ENCODE measurements around the gene MAP3K5. TPM values are rescaled to one million over a fixed set of nuclear protein-coding genes. Genes with fewer than 3 reads are reported as not detected.

MAP3K5 gene
- total and polyA plus RNA-seq, 2 of the 8 experiments (the other 6 are each of a cell fraction or from before 2014, with no cell fraction given), result 0.63 to 2.6 TPM

DNA sequence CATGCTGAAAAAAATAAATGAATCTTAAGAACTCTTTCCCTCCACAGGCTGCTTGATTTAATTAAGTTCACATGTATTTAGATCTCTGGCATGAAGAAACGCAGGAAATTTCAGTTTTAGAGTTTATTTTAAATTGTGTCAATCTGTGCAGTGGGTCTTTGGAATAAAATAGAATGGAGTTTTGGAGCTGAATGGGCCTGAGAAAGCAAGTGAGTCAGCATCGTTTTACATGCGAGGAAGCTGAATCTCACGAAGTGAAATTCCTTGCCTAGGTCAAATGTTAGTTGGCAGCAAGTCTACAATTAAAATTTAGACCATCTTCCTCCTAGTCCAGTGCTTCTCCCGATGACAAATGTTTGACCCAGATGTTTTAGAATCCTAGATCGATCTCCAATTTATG is 264.4 kb downstream of the MAP3K5 start:
- no peak overlapping the region for H3K4me2 ChIP-seq (ENCODE audit: insufficient read depth in 1 of 2, low read depth in 2 of 2, low read length in 2 of 2)
- peaks cover 15 to 31% (median 27%) of the 10 kb centered on the region in 4 experiments for H3K4me1 ChIP-seq (replicated peaks in 1 of 4; ENCODE audit: control insufficient read depth in 3 of 4, insufficient read depth in 4 of 4, low read length in 3 of 4)
- no peak overlapping the region for H4K8ac ChIP-seq (ENCODE audit: extremely low read depth, insufficient read depth, low read length)
- no peak overlapping the region for H3K23ac ChIP-seq (ENCODE audit: insufficient read length)
- peaks cover 13% of the 10 kb centered on the region for H3K79me1 ChIP-seq (ENCODE audit: low read depth, low read length)
- POLR2A ChIA-PET (ENCODE audit: partially characterized antibody), result no interaction called here
- H3K56ac ChIP-seq (replicated peaks; ENCODE audit: insufficient read length, low read depth, low read length), result no peak overlapping the region
- H3K9ac ChIP-seq (replicated peaks in 1 of 4; ENCODE audit: extremely low read depth in 1 of 4, low read depth in 3 of 4, low read length in 3 of 4), result no peak overlapping the region
- H3K79me2 ChIP-seq (ENCODE audit: control insufficient read depth in 1 of 2, insufficient read depth in 2 of 2, low read length in 2 of 2), result peaks cover 3 to 91% of the 10 kb centered on the region in 2 experiments; a peak in 3 of 4 replicates
- no peaks in the 10 kb centered on the region for H3K27me3 ChIP-seq (replicated peaks in 1 of 4; ENCODE audit: control insufficient read depth in 3 of 4, extremely low read depth in 1 of 4, insufficient read depth in 3 of 4, low read length in 3 of 4)
- H2BK20ac ChIP-seq (ENCODE audit: low read length), result no peak overlapping the region
- H2AFZ ChIP-seq (ENCODE audit: low read length), result no peak overlapping the region
- no peak overlapping the region for H2BK15ac ChIP-seq (ENCODE audit: low read length)
- H3K36me3 ChIP-seq (ENCODE audit: control insufficient read depth in 2 of 4, insufficient read depth in 4 of 4, low read length in 3 of 4), result no peaks in the 10 kb centered on the region
- H3K4me3 ChIP-seq (ENCODE audit: extremely low read depth in 1 of 4, insufficient read depth in 2 of 4, low read depth in 3 of 4, low read length in 4 of 4), result no peak overlapping the region
- H4K91ac ChIP-seq (replicated peaks; ENCODE audit: insufficient read length, low read length), result no peak overlapping the region
- H4K5ac ChIP-seq (ENCODE audit: insufficient read length, low read depth, low read length), result no peak overlapping the region
- 45% methylated on average over 6 of the region's 6 CpGs; no CpG with 5 or more reads in 1 of the 2 experiments for WGBS, 2 experiments (ENCODE audit: extremely low coverage in 1 of 2, insufficient coverage in 1 of 2, insufficient read length in 1 of 2, insufficient replicate concordance in 2 of 2, low coverage in 1 of 2, low lambda C conversion rate in 2 of 2, missing lambda C conversion rate in 1 of 2)
- DNase-seq (ENCODE audit: low read depth in 1 of 2, low spot score in 2 of 2) (no peak), FAIRE-seq (no peak)
- H2BK5ac ChIP-seq (ENCODE audit: low read depth, low read length), result no peak overlapping the region
- H3K23me2 ChIP-seq (ENCODE audit: low read depth, low read length), result peaks cover 1% of the 10 kb centered on the region; the same call in 1 of the 2 replicates
- no peak overlapping the region for H3K4ac ChIP-seq (replicated peaks; ENCODE audit: insufficient read length, low read depth, low read length)
- no peaks in the 10 kb centered on the region for H3K9me3 ChIP-seq (ENCODE audit: insufficient read depth in 2 of 2, low read depth in 1 of 2, low read length in 1 of 2)
- CTCF ChIA-PET (ENCODE audit: partially characterized antibody), result interaction anchor here (1.5 to 4.6 kb wide), 3 partner anchors 19 to 189 kb away, joined by 4 to 22 read pairs (median 4); partner anchors contain the start of gene MAP7
- no peak for TF ChIP-seq SIN3A (conservative IDR thresholded peaks at IDR 0.05 in 1 of 2, IDR thresholded peaks at IDR 0.05 in 1 of 2; ENCODE audit: low read depth in 1 of 2, low read length in 2 of 2)
- TF ChIP-seq, protein P1, sequence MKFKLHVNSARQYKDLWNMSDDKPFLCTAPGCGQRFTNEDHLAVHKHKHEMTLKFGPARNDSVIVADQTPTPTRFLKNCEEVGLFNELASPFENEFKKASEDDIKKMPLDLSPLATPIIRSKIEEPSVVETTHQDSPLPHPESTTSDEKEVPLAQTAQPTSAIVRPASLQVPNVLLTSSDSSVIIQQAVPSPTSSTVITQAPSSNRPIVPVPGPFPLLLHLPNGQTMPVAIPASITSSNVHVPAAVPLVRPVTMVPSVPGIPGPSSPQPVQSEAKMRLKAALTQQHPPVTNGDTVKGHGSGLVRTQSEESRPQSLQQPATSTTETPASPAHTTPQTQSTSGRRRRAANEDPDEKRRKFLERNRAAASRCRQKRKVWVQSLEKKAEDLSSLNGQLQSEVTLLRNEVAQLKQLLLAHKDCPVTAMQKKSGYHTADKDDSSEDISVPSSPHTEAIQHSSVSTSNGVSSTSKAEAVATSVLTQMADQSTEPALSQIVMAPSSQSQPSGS (IDR thresholded peaks at IDR 0.05; ENCODE audit: low read length), result no peak
- no peak for TF ChIP-seq RBBP5 (IDR thresholded peaks at IDR 0.05; ENCODE audit: borderline replicate concordance, low read depth, low read length)
- no peak for TF ChIP-seq JUND (IDR thresholded peaks at IDR 0.05; ENCODE audit: low read length)
- TF ChIP-seq CREB1 (IDR thresholded peaks at IDR 0.05), result no peak
- no peak for TF ChIP-seq SP1 (IDR thresholded peaks at IDR 0.05; ENCODE audit: low read depth, low read length)
- no peak for TF ChIP-seq KDM4A (IDR thresholded peaks at IDR 0.05; ENCODE audit: low read depth, low read length, severe bottlenecking)
- TF ChIP-seq KDM5A (IDR thresholded peaks at IDR 0.05; ENCODE audit: low read length), result no peak
- no peak overlapping the region for H2AK5ac ChIP-seq (ENCODE audit: low read depth, low read length)
- no peak overlapping the region for H3K14ac ChIP-seq (ENCODE audit: insufficient read length)
- no peak overlapping the region for H2BK12ac ChIP-seq (ENCODE audit: low read depth, low read length)
- no peak overlapping the region for H2BK120ac ChIP-seq (replicated peaks; ENCODE audit: low read depth, low read length)
- H3K18ac ChIP-seq (ENCODE audit: extremely low read depth, low read length), result no peak overlapping the region; the same call in 1 of the 2 replicates
- peaks cover 0 to 10% of the 10 kb centered on the region in 2 experiments for H4K20me1 ChIP-seq (replicated peaks in 1 of 2; ENCODE audit: control insufficient read depth in 1 of 2, insufficient read depth in 2 of 2, low read length in 2 of 2)
- H3K27ac ChIP-seq (ENCODE audit: low read depth, low read length), result no peak overlapping the region

Data from H1 (cell line).